Uterus (tissue), 4 donors: ENCODE data around the gene CHTOP. TPM values are rescaled to one million over a fixed set of nuclear protein-coding genes. Genes with fewer than 3 reads are reported as not detected.

ENCODE experiments used
- DNase-seq, 2 donors: peaks; one replicate each; pipeline ENCODE4 v3.0.0-alpha.2; 2019 to 2020
- H3K27ac ChIP-seq, 2 donors: fragments of 200-600 bp; sonication (generic); 1 replicate in 1 of 2; 2 replicates in 1 of 2; pipeline ENCODE4 v1.5.1; 2016 to 2018
- H3K27me3 ChIP-seq, 2 donors: fragments of 200-600 bp; sonication (generic); one replicate each; pipeline ENCODE4 v1.5.1; 2018 to 2019; ENCODE audit warnings: control low read depth in 1 of 2
- H3K36me3 ChIP-seq, 2 donors: fragments of 200-600 bp; sonication (generic); one replicate each; pipeline ENCODE4 v1.5.1; 2019; ENCODE audit warnings: control low read depth in 1 of 2
- H3K4me1 ChIP-seq, 2 donors: fragments of 200-600 bp; sonication (generic); one replicate each; pipeline ENCODE4 v1.5.1; 2018 to 2019; ENCODE audit warnings: control low read depth in 1 of 2
- H3K4me3 ChIP-seq, 2 donors: fragments of 200-600 bp; sonication (generic); 1 replicate in 1 of 2; 2 replicates in 1 of 2; pipeline ENCODE4 v1.5.1; 2018 to 2019; ENCODE audit warnings: mild to moderate bottlenecking in 1 of 2
- H3K9me3 ChIP-seq, 2 donors: fragments of 200-600 bp; sonication (generic); one replicate each; pipeline ENCODE4 v1.5.1; 2019; ENCODE audit warnings: control low read depth in 1 of 2
- CTCF ChIP-seq, 4 experiments: fragments of 200-600 bp in 2 of 4; fragments of 450-650 bp in 2 of 4; sonication (generic) in 2 of 4; IDR thresholded peaks; one replicate each; pipeline ENCODE4 v1.5.1; 2016 to 2019; ENCODE audit warnings: antibody characterized with exemption in 4 of 4, mild to moderate bottlenecking in 2 of 4, moderate library complexity in 1 of 4
- POLR2A ChIP-seq, 2 donors: fragments of 450-650 bp; IDR thresholded peaks; one replicate each; pipeline ENCODE4 v1.6.1; 2016; ENCODE audit warnings: antibody characterized with exemption in 2 of 2, mild to moderate bottlenecking in 1 of 2, moderate library complexity in 1 of 2
- intact Hi-C: fragments of 100-400 bp; cut with DNase I; formaldehyde crosslinking; loops from one replicate; pipeline ENCODE4 v1.15.1; 2023; ENCODE audit warnings: low total_unique reads
- total RNA-seq, 4 donors: library from RNA; depleted of rRNA in 3 of 4; stranded (reverse); fragments of >200 nt in 3 of 4; gene quantifications; one replicate each; pipeline versions ENCODE4 v1.1.0 to v1.2.4, GENCODE V29; 2014 to 2023
- donor health status: DM: yes; HTN: yes; CAD: no.

CHTOP gene
- total RNA-seq, 4 donors from 2014 or later = 43.8 to 91.0 (median 70.8) TPM

DNA sequence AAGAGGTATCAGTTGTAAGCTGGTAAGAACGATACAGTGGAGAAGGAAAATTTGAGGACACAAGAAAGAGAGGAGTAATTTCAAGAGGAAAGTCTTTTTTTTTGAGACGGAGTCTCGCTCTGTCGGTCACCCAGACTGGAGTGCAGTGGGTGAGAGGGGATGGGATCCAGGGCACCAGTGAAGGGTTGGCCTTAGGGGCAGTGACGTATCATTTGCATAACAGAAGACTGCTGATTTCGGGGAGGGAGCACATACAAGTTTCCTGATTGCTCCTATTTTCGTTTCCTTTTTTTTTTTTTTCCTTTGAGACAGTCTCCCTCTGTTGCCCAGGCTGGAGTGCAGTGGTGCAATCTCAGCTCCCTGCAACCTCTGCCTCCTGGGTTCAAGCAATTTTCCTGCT lies 10.8 kb upstream of the CHTOP start:
- no peaks in the 10 kb centered on the region for H3K27me3 ChIP-seq
- H3K4me1 ChIP-seq = peaks cover 0 to 6% of the 10 kb centered on the region in 2 donors
- H3K36me3 ChIP-seq = no peaks in the 10 kb centered on the region
- no peak overlapping the region for H3K4me3 ChIP-seq
- intact Hi-C loops = no loop called here
- DNase-seq = no peak
- no peaks in the 10 kb centered on the region for H3K9me3 ChIP-seq
- no peak overlapping the region for H3K27ac ChIP-seq
- TF ChIP-seq CTCF (IDR thresholded peaks at IDR 0.05) (no peak), POLR2A (IDR thresholded peaks at IDR 0.05) (no peak)

DNA sequence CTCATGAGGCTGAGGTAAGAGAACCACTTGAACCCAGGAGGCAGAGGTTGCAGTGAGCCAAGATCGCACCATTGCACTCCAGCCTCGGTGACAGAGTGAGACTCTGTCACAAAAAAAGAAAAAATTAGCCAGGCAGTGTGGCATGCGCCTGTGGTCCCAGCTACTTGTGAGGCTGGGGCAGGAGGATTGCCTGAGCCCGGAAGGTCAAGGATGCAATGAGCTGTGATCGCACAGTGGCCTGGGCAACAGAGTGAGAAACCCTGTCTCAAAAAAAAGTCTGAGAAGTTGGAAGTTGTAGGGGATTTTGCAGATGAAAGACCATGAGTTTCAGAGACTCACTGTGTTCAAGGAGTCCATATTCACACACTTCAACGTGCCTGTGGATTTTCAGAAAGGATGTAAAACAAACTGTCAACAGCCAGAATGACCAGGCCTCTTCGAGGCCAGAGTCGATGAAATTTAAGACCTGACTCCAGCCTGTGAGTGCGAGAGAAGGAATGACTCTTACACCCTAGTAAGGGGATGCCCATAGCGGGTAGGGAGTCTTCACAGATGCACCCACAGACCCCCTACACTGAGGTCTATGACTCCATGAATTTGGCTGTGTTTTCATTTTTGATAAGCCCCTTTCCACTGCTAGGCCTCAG lies 8.8 kb upstream of the CHTOP start:
- no peaks in the 10 kb centered on the region for H3K36me3 ChIP-seq
- peaks cover 0 to 6% of the 10 kb centered on the region in 2 donors for H3K4me1 ChIP-seq
- H3K27ac ChIP-seq = peak overlapping the region; percentile 93 to 98
- TF ChIP-seq CTCF (IDR thresholded peaks at IDR 0.05) = no peak
- no peak for TF ChIP-seq POLR2A (IDR thresholded peaks at IDR 0.05)
- H3K27me3 ChIP-seq = no peaks in the 10 kb centered on the region
- H3K9me3 ChIP-seq = no peaks in the 10 kb centered on the region
- no peak overlapping the region for H3K4me3 ChIP-seq
- no peak for DNase-seq
- intact Hi-C loops = no loop called here

- DNase-seq = no peak
- no peaks in the 10 kb centered on the region for H3K27me3 ChIP-seq
- no peak for TF ChIP-seq CTCF (IDR thresholded peaks at IDR 0.05)
- TF ChIP-seq POLR2A (IDR thresholded peaks at IDR 0.05) = no peak
- intact Hi-C loops = no loop called here
- H3K9me3 ChIP-seq = no peaks in the 10 kb centered on the region
- peaks cover 0 to 6% of the 10 kb centered on the region in 2 donors for H3K4me1 ChIP-seq
- peak overlapping the region; percentile 53 to 78 for H3K4me3 ChIP-seq
- H3K36me3 ChIP-seq = no peaks in the 10 kb centered on the region
- H3K27ac ChIP-seq = peak overlapping the region; percentile 93 to 98
These were observed 7.4 kb upstream of the CHTOP start for GRCh38 chr1:153626477-153626903.

DNA sequence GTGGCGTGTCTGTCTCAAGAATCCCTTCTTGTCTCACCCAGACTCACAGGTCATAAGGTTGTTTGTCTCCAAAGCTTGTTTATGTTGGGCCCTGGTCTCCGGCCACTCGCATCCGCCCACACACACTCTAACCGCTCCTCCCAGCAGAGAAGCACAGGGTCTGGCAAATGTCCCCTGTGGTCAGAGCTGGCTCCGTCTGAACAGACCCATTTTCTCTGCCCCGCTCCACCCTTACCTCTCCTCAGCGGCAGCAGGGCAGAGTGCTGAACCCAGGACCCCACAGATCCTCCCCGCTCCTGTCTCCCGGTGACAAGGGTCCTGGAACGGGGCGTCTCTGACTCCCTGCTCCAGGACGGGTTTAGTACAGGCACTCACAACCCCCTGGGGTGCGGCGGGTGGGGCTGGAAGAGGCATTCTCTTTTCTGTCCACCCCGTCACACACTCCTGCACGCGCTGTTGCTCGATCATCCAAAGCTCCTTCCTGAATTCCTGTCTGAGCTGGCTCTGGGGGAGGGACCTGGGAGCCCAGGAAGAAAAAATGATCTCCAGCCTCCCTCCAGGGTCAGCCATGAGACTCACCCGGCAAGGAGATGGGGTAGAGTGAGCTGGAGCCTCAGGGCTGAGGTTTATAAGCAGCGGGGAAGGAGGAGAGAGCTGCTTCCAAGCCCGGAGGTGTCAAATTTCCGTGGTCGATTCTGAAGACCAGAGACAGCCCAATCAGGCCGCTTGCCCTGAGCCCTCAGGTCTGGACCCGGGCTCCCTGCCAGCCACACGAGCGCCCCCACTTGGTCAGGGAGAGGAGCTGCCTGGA lies 6.8 kb upstream of the CHTOP start, which contains the start of gene S100A13:
Gene S100A13, minus strand, starts transcription at position 602 of the 811 bp plus-strand sequence. CDS start 1,033 bp downstream, outside the sequence.
- Histone ChIP-seq H3K36me3 (no peaks in the 10 kb centered on the region), H3K27ac (peak within 1 kb of the TSS; percentile 93 to 98), H3K27me3 (no peaks in the 10 kb centered on the region), H3K4me3 (peak within 1 kb of the TSS; percentile 53 to 78), H3K9me3 (no peaks in the 10 kb centered on the region), H3K4me1 (peaks cover 0 to 6% of the 10 kb centered on the region in 2 donors)
- intact Hi-C loops = no loop called here
- peak; percentile 38 to 58 for TF ChIP-seq POLR2A (IDR thresholded peaks at IDR 0.05)
- peak; percentile 31 to 50 (median 42) for TF ChIP-seq CTCF (IDR thresholded peaks at IDR 0.05)
- peak; percentile 80 to 84 for DNase-seq
